ENCODE results near the gene PCDHGA8.
A peak's percentile ranks its signal among the peaks of the same experiment; 100 is the strongest.
"Not testable (repeated sequence)": the region's sequence is repeated elsewhere in the genome, so short reads cannot be mapped to it uniquely, and the experiment has no call there.

Gene PCDHGA8

GRCh38 chr5:141420855-141421488 lies 28.5 kb downstream of the PCDHGA8 start, which contains the start of gene PCDHGA11:
TSS of gene PCDHGA11 (plus strand) at chr5:141421051. CDS start at chr5:141421228, 177 bp downstream.
- H3K27me3 ChIP-seq (ENCODE audit: insufficient read depth, insufficient read length): peaks cover 25% of the 10 kb centered on the region
- DNase-seq (ENCODE audit: low read depth, low spot score): no peak
- TF ChIP-seq SUZ12 (IDR thresholded peaks at IDR 0.05; ENCODE audit: extremely low read depth, insufficient read depth, insufficient read length): no peak
- peak; percentile 37 for TF ChIP-seq YY1 (IDR thresholded peaks at IDR 0.05; ENCODE audit: insufficient read depth, insufficient read length)
- peak within 1 kb of the TSS; percentile 83 for H3K9ac ChIP-seq (ENCODE audit: insufficient read length, low read depth)
- H3K4me3 ChIP-seq (ENCODE audit: insufficient read length, low read depth): peak within 1 kb of the TSS; percentile 47
- H3K4me1 ChIP-seq (ENCODE audit: insufficient read depth, insufficient read length): no peaks in the 10 kb centered on the region
- H3K36me3 ChIP-seq (ENCODE audit: insufficient read depth, insufficient read length, low read length): peaks cover 5% of the 10 kb centered on the region
- H3K9me3 ChIP-seq (ENCODE audit: insufficient read depth, low read length): peaks cover 52% of the 10 kb centered on the region

- DNase-seq (ENCODE audit: low read depth, low spot score): no peak
- peaks cover 52% of the 10 kb centered on the region for H3K9me3 ChIP-seq (ENCODE audit: insufficient read depth, low read length)
- H3K36me3 ChIP-seq (ENCODE audit: insufficient read depth, insufficient read length, low read length): peaks cover 5% of the 10 kb centered on the region
- no peak for TF ChIP-seq ZNF274 (IDR thresholded peaks at IDR 0.05; ENCODE audit: low read depth, low read length)
- TF ChIP-seq SUZ12 (IDR thresholded peaks at IDR 0.05; ENCODE audit: extremely low read depth, insufficient read depth, insufficient read length): no peak
- no peak for TF ChIP-seq YY1 (IDR thresholded peaks at IDR 0.05; ENCODE audit: insufficient read depth, insufficient read length)
- H3K9ac ChIP-seq (ENCODE audit: insufficient read length, low read depth): peak overlapping the region; percentile 83
- peak overlapping the region; percentile 47 for H3K4me3 ChIP-seq (ENCODE audit: insufficient read length, low read depth)
- H3K4me1 ChIP-seq (ENCODE audit: insufficient read depth, insufficient read length): no peaks in the 10 kb centered on the region
- peaks cover 25% of the 10 kb centered on the region for H3K27me3 ChIP-seq (ENCODE audit: insufficient read depth, insufficient read length)
These were observed 29.0 kb downstream of the PCDHGA8 start for GRCh38 chr5:141421489-141421855.

DNA sequence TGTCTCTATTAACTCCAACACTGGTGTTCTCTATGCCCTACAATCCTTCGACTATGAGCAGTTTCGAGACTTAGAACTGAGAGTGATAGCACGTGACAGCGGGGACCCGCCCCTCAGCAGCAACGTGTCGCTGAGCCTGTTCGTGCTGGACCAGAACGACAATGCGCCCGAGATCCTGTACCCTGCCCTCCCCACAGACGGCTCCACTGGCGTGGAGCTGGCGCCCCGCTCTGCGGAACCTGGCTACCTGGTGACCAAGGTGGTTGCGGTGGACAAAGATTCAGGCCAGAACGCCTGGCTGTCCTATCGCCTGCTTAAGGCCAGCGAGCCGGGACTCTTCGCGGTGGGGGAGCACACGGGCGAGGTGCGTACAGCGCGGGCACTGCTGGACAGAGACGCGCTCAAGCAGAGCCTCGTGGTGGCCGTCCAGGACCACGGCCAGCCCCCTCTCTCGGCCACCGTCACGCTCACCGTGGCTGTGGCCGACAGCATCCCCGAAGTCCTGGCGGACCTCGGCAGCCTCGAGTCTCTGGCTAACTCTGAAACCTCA lies 30.4 kb downstream of the PCDHGA8 start:
- Histone ChIP-seq H3K4me3 (ENCODE audit: insufficient read length, low read depth) (no peak overlapping the region), H3K36me3 (ENCODE audit: insufficient read depth, insufficient read length, low read length) (peaks cover 10% of the 10 kb centered on the region), H3K4me1 (ENCODE audit: insufficient read depth, insufficient read length) (no peaks in the 10 kb centered on the region), H3K9me3 (ENCODE audit: insufficient read depth, low read length) (peaks cover 57% of the 10 kb centered on the region), H3K9ac (ENCODE audit: insufficient read length, low read depth) (no peak overlapping the region), H3K27me3 (ENCODE audit: insufficient read depth, insufficient read length) (peaks cover 25% of the 10 kb centered on the region)
- DNase-seq (ENCODE audit: low read depth, low spot score): no peak
- TF ChIP-seq YY1 (IDR thresholded peaks at IDR 0.05; ENCODE audit: insufficient read depth, insufficient read length) (no peak), SUZ12 (IDR thresholded peaks at IDR 0.05; ENCODE audit: extremely low read depth, insufficient read depth, insufficient read length) (no peak), ZNF274 (IDR thresholded peaks at IDR 0.05; ENCODE audit: low read depth, low read length) (no peak)

DNA sequence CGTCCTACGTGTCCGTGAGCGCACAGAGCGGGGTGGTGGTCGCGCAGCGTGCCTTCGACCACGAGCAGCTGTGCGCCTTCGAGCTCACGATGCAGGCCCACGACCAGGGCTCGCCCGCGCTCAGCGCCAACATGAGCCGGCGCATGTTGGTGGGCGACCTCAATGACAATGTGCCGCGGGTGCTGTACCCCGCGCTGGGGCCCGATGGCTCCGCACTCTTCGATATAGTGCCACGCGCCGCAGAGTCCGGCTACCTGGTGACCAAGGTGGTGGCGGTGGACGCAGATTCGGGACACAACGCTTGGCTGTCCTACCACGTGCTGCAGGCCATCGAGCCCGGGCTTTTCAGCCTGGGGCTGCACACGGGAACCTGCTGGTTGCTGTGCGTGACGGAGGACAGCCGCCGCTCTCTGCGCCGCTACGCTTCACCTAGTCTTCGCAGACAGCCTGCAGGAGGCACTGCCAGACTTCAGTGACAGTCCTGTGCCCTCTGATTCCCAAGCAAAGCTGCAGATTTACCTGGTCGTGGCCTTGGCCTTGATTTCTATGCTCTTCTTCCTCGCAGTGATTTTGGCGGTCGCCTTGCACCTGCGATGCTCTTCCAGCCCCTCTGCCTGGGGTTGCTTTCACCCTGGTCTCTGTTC lies 35.5 kb downstream of the PCDHGA8 start:
- H3K4me3 ChIP-seq (ENCODE audit: insufficient read length, low read depth): no peak overlapping the region
- no peak overlapping the region for H3K9ac ChIP-seq (ENCODE audit: insufficient read length, low read depth)
- H3K27me3 ChIP-seq (ENCODE audit: insufficient read depth, insufficient read length): no peaks in the 10 kb centered on the region
- peaks cover 5% of the 10 kb centered on the region for H3K36me3 ChIP-seq (ENCODE audit: insufficient read depth, insufficient read length, low read length)
- H3K4me1 ChIP-seq (ENCODE audit: insufficient read depth, insufficient read length): no peaks in the 10 kb centered on the region
- no peak for DNase-seq (ENCODE audit: low read depth, low spot score)
- H3K9me3 ChIP-seq (ENCODE audit: insufficient read depth, low read length): peaks cover 39% of the 10 kb centered on the region
- TF ChIP-seq SUZ12 (IDR thresholded peaks at IDR 0.05; ENCODE audit: extremely low read depth, insufficient read depth, insufficient read length): no peak
- TF ChIP-seq YY1 (IDR thresholded peaks at IDR 0.05; ENCODE audit: insufficient read depth, insufficient read length): no peak
- no peak for TF ChIP-seq ZNF274 (IDR thresholded peaks at IDR 0.05; ENCODE audit: low read depth, low read length)

- no peak within 1 kb of the TSS for H3K9ac ChIP-seq (ENCODE audit: insufficient read length, low read depth)
- no peak for TF ChIP-seq SUZ12 (IDR thresholded peaks at IDR 0.05; ENCODE audit: extremely low read depth, insufficient read depth, insufficient read length)
These were observed 38.1 kb downstream of the PCDHGA8 start, which contains the start of gene PCDHGA12 for GRCh38 chr5:141430332-141431113. TSS of gene PCDHGA12 (plus strand) at chr5:141430507. CDS start at chr5:141430760, 253 bp downstream.

DNA sequence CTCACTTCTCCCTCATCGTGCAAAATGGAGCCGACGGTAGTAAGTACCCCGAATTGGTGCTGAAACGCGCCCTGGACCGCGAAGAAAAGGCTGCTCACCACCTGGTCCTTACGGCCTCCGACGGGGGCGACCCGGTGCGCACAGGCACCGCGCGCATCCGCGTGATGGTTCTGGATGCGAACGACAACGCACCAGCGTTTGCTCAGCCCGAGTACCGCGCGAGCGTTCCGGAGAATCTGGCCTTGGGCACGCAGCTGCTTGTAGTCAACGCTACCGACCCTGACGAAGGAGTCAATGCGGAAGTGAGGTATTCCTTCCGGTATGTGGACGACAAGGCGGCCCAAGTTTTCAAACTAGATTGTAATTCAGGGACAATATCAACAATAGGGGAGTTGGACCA lies 38.9 kb downstream of the PCDHGA8 start:
- H3K9ac ChIP-seq (ENCODE audit: insufficient read length, low read depth): no peak overlapping the region
- no peak overlapping the region for H3K4me3 ChIP-seq (ENCODE audit: insufficient read length, low read depth)
- H3K36me3 ChIP-seq (ENCODE audit: insufficient read depth, insufficient read length, low read length): peaks cover 5% of the 10 kb centered on the region
- no peaks in the 10 kb centered on the region for H3K27me3 ChIP-seq (ENCODE audit: insufficient read depth, insufficient read length)
- peaks cover 28% of the 10 kb centered on the region; the same call in 1 of the 2 replicates for H3K9me3 ChIP-seq (ENCODE audit: insufficient read depth, low read length)
- TF ChIP-seq ZNF274 (IDR thresholded peaks at IDR 0.05; ENCODE audit: low read depth, low read length) (no peak), SUZ12 (IDR thresholded peaks at IDR 0.05; ENCODE audit: extremely low read depth, insufficient read depth, insufficient read length) (no peak), YY1 (IDR thresholded peaks at IDR 0.05; ENCODE audit: insufficient read depth, insufficient read length) (no peak)
- H3K4me1 ChIP-seq (ENCODE audit: insufficient read depth, insufficient read length): no peaks in the 10 kb centered on the region
- DNase-seq (ENCODE audit: low read depth, low spot score): no peak

More at GRCh38 chr5:141430332-141431113, 38.1 kb downstream of the PCDHGA8 start, which contains the start of gene PCDHGA12:
- DNase-seq (ENCODE audit: low read depth, low spot score): no peak
- Histone ChIP-seq H3K27me3 (ENCODE audit: insufficient read depth, insufficient read length) (no peaks in the 10 kb centered on the region), H3K4me3 (ENCODE audit: insufficient read length, low read depth) (no peak within 1 kb of the TSS), H3K36me3 (ENCODE audit: insufficient read depth, insufficient read length, low read length) (peaks cover 5% of the 10 kb centered on the region), H3K9me3 (ENCODE audit: insufficient read depth, low read length) (peaks cover 28% of the 10 kb centered on the region; the same call in 1 of the 2 replicates), H3K4me1 (ENCODE audit: insufficient read depth, insufficient read length) (no peaks in the 10 kb centered on the region)

- H3K27me3 ChIP-seq (ENCODE audit: insufficient read depth, insufficient read length); H3K4me1 ChIP-seq (ENCODE audit: insufficient read depth, insufficient read length); DNase-seq (ENCODE audit: low read depth, low spot score); H3K9ac ChIP-seq (ENCODE audit: insufficient read length, low read depth); H3K36me3 ChIP-seq (ENCODE audit: insufficient read depth, insufficient read length, low read length); H3K4me3 ChIP-seq (ENCODE audit: insufficient read length, low read depth): not testable (repeated sequence)
- H3K9me3 ChIP-seq (ENCODE audit: insufficient read depth, low read length): peaks cover 27% of the 10 kb centered on the region; the same call in 1 of the 2 replicates
These were observed 39.9 kb downstream of the PCDHGA8 start for GRCh38 chr5:141432308-141432707.

DNA sequence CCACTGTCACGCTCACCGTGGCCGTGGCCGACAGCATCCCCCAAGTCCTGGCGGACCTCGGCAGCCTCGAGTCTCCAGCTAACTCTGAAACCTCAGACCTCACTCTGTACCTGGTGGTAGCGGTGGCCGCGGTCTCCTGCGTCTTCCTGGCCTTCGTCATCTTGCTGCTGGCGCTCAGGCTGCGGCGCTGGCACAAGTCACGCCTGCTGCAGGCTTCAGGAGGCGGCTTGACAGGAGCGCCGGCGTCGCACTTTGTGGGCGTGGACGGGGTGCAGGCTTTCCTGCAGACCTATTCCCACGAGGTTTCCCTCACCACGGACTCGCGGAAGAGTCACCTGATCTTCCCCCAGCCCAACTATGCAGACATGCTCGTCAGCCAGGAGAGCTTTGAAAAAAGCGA lies 40.3 kb downstream of the PCDHGA8 start:
- H3K9ac ChIP-seq (ENCODE audit: insufficient read length, low read depth); H3K4me1 ChIP-seq (ENCODE audit: insufficient read depth, insufficient read length); H3K36me3 ChIP-seq (ENCODE audit: insufficient read depth, insufficient read length, low read length); H3K4me3 ChIP-seq (ENCODE audit: insufficient read length, low read depth); H3K27me3 ChIP-seq (ENCODE audit: insufficient read depth, insufficient read length); DNase-seq (ENCODE audit: low read depth, low spot score): not testable (repeated sequence)
- peaks cover 23% of the 10 kb centered on the region; the same call in 1 of the 2 replicates for H3K9me3 ChIP-seq (ENCODE audit: insufficient read depth, low read length)

Data from NT2/D1 (cell line).